Thymus (tissue), 14 donors: ENCODE results near the gene SLC39A12. TPM values are rescaled to one million over a fixed set of nuclear protein-coding genes. Genes with fewer than 3 reads are reported as not detected.

Source experiments
- DNase-seq, 9 donors: peaks; one replicate each; pipeline ENCODE4 v3.0.0-alpha.2; 2013; ENCODE audit warnings: low spot score in 9 of 9, low read depth in 6 of 9, missing footprints in 1 of 9
- H3K27ac ChIP-seq, 2 donors: one replicate each; pipeline ENCODE4 v1.5.1; 2013; ENCODE audit warnings: control low read depth in 1 of 2, low read depth in 1 of 2, low read length in 1 of 2, mild to moderate bottlenecking in 1 of 2, moderate library complexity in 1 of 2
- H3K27me3 ChIP-seq, 2 donors: one replicate each; pipeline ENCODE4 v1.5.1; 2013; ENCODE audit warnings: low read length in 1 of 2; ENCODE audit not compliant: control insufficient read depth in 2 of 2, insufficient read depth in 1 of 2
- H3K36me3 ChIP-seq, 2 donors: one replicate each; pipeline ENCODE4 v1.5.1; 2013; ENCODE audit warnings: low read length in 1 of 2, mild to moderate bottlenecking in 1 of 2, moderate library complexity in 1 of 2; ENCODE audit not compliant: control insufficient read depth in 2 of 2, insufficient read depth in 2 of 2
- H3K4me1 ChIP-seq, 2 donors: one replicate each; pipeline ENCODE4 v1.5.1; 2013; ENCODE audit warnings: low read length in 2 of 2; ENCODE audit not compliant: control insufficient read depth in 2 of 2, insufficient read depth in 2 of 2
- H3K4me3 ChIP-seq, 2 donors: one replicate each; pipeline ENCODE4 v1.5.1; 2013; ENCODE audit warnings: low read length in 2 of 2, control low read depth in 1 of 2, mild to moderate bottlenecking in 1 of 2
- H3K9me3 ChIP-seq, 2 donors: one replicate each; pipeline ENCODE4 v1.5.1; 2013; ENCODE audit warnings: low read length in 1 of 2, mild to moderate bottlenecking in 1 of 2; ENCODE audit not compliant: control insufficient read depth in 2 of 2, insufficient read depth in 1 of 2
- WGBS: extraction: QIAGEN DNeasy Blood & Tissue Kit; methylation state at CpG from one replicate; pipeline ENCODE4 v1.1.7; 2013; 5-methylcytosine and 5-hydroxymethylcytosine counted together
- long read RNA-seq, 10 donors: transcript quantifications; one replicate each; lab custom pipeline, GENCODE V29; 2026
- polyA plus RNA-seq: library from polyadenylated mRNA; stranded (reverse); fragments of 200-250 nt; gene quantifications from one replicate; pipeline ENCODE4 v1.2.3, GENCODE V29; 2013
- total RNA-seq: library from RNA; stranded (reverse); fragments of 120-200 nt; gene quantifications from one replicate; pipeline ENCODE4 v1.2.4, GENCODE V29; 2013
- donor health status: healthy.

The SLC39A12 gene
- total RNA-seq (0.05 TPM), polyA plus RNA-seq (0.23 TPM)
- long read RNA-seq, donor 1 = 0 reads
- long read RNA-seq, donor 2 = 0 reads
- long read RNA-seq, donor 3 = 0 reads
- long read RNA-seq, donor 4 = 0 reads
- long read RNA-seq, donor 5 = 0 reads
- long read RNA-seq, donor 6 = 0 reads
- long read RNA-seq, donor 7 = 0 reads
- long read RNA-seq, donor 8 = 0 reads
- long read RNA-seq, donor 9 = 0 reads
- long read RNA-seq, donor 10 = 0 reads

DNA sequence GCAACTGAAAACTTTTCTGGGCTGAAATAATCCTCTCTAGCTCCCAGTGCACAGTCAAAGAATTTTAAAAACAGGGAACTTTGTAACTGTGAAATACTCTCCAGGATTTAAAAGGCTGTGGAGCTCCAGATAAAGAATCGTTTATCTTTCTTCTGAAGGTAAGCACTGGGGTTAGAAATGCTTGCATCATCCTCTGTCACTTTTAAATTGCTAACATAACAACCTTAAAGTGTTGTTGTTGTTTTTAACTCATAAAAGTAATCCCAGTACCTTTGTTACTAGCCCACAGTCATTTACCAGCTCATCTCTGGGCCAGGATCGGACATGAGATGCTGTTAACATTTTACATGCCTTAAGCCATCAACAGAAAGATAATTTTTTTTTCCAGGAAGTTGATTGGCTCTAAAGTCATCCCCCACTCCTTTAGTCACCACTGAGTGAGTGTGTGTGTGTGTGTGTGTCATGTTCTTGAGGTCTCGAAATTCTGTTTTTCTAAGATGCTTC is at the start of gene SLC39A12:
Gene SLC39A12 (plus strand): TSS at position 51 of the 504 bp plus-strand sequence. CDS start 1,359 bp downstream, outside the sequence.
- Histone ChIP-seq H3K36me3 (no peaks in the 10 kb centered on the region), H3K27ac (no peak within 1 kb of the TSS), H3K4me1 (no peaks in the 10 kb centered on the region), H3K9me3 (no peaks in the 10 kb centered on the region), H3K27me3 (no peaks in the 10 kb centered on the region), H3K4me3 (no peak within 1 kb of the TSS)
- WGBS = 79% methylated on average over 3 of the region's 3 CpGs
- DNase-seq = no peak

GRCh38 chr10:17904564-17904963 is 47.2 kb upstream of the SLC39A12 start:
- no peaks in the 10 kb centered on the region for H3K9me3 ChIP-seq
- WGBS = 96% methylated on average over 2 of the region's 2 CpGs
- H3K27me3 ChIP-seq = no peaks in the 10 kb centered on the region
- no peak overlapping the region for H3K27ac ChIP-seq
- DNase-seq = no peak
- H3K4me3 ChIP-seq = no peak overlapping the region
- no peaks in the 10 kb centered on the region for H3K36me3 ChIP-seq
- H3K4me1 ChIP-seq = no peaks in the 10 kb centered on the region

DNA sequence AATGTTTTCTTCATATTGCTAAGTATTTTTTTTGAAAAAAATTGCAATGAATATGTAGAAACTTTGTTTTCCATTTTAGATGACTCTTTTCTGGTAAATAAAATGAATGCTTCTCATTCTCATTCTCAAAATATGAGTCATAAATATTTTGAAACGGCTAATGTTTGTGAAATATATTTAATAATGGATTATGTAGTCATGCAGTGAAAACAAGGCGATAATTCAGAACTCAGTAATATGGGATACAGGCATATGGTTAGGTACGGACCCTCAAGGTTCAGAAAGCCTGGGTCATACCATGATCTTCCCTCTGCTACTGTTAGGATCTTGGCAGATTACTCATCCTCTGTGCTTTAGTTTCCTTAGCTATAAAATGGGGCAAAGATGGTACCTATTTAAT is 46.2 kb upstream of the SLC39A12 start:
- 95% methylated on average over 3 of the region's 3 CpGs for WGBS
- H3K36me3 ChIP-seq = no peaks in the 10 kb centered on the region
- H3K27me3 ChIP-seq = no peaks in the 10 kb centered on the region
- H3K9me3 ChIP-seq = no peaks in the 10 kb centered on the region
- no peak overlapping the region for H3K27ac ChIP-seq
- no peaks in the 10 kb centered on the region for H3K4me1 ChIP-seq
- H3K4me3 ChIP-seq = no peak overlapping the region
- DNase-seq = no peak

GRCh38 chr10:17906002-17906401 is 45.7 kb upstream of the SLC39A12 start:
- Histone ChIP-seq H3K27ac (no peak overlapping the region), H3K27me3 (no peaks in the 10 kb centered on the region), H3K36me3 (no peaks in the 10 kb centered on the region), H3K4me3 (no peak overlapping the region), H3K9me3 (no peaks in the 10 kb centered on the region), H3K4me1 (no peaks in the 10 kb centered on the region)
- no peak for DNase-seq
- 73% methylated on average over 1 of the region's 1 CpG for WGBS

GRCh38 chr10:17907641-17908040 is 44.1 kb upstream of the SLC39A12 start:
- H3K27me3 ChIP-seq = no peaks in the 10 kb centered on the region
- no peaks in the 10 kb centered on the region for H3K4me1 ChIP-seq
- 94% methylated on average over 4 of the region's 4 CpGs for WGBS

DNA sequence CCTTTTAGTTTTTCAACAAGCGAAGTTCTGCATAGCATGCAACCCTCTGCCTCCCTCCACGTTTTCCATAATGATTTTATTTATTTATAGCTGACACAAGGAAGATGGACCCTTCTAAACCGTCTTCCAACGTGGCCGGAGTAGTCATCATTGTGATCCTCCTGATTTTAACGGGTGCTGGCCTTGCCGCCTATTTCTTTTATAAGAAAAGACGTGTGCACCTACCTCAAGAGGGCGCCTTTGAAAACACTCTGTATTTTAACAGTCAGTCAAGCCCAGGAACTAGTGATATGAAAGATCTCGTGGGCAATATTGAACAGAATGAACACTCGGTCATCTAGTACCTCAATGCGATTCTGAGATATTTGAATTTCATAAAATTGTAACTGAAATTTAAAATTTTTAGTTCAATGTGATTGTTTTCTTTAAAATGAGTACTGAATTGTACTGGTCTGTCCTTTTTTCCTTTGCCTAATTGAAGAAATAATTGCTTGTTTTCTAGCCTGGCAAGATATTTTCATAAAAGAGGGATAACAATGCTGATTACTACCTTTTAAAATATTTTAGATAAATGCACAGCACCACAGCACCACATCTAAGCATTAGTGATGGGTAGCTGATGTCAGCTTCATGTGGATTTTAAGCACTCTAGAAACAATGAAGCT is 41.5 kb upstream of the SLC39A12 start:
- H3K9me3 ChIP-seq = no peaks in the 10 kb centered on the region
- 27% methylated on average over 12 of the region's 12 CpGs for whole genome bisulfite sequencing
- DNase-seq = peak in 6 of 9 donors; percentile 6 to 49 (median 9)

More at GRCh38 chr10:17907641-17908040, 44.1 kb upstream of the SLC39A12 start:
- no peak overlapping the region for H3K27ac ChIP-seq
- H3K9me3 ChIP-seq = no peaks in the 10 kb centered on the region
- DNase-seq = no peak
- no peaks in the 10 kb centered on the region for H3K36me3 ChIP-seq
- H3K4me3 ChIP-seq = no peak overlapping the region

DNA sequence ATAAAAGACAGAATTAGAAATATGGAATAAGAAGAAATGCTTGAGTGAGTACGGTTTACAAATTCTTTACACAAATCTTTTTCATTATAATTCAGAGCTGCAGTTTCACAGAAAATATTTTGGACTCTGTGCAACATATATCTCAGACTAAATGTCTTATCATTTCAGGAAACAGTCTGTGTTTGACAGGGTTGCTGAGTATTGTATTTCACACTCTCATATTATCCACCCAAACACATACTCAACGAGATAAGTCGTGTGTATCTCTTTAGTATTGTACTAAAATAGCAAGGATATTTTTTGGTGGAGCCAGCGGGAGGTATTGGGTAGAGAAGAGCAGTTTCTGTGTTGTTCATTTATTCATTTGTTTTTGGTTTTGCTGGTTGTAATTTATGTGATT is 39.0 kb upstream of the SLC39A12 start:
- WGBS = 81% methylated on average over 4 of the region's 4 CpGs
- Histone ChIP-seq H3K27ac (no peak overlapping the region), H3K4me3 (no peak overlapping the region), H3K27me3 (no peaks in the 10 kb centered on the region), H3K36me3 (no peaks in the 10 kb centered on the region), H3K9me3 (no peaks in the 10 kb centered on the region), H3K4me1 (no peaks in the 10 kb centered on the region)
- no peak for DNase-seq

More for the DNA sequence above, 41.5 kb upstream of the SLC39A12 start:
- no peaks in the 10 kb centered on the region for H3K4me1 ChIP-seq
- no peak overlapping the region for H3K4me3 ChIP-seq
- H3K27me3 ChIP-seq = no peaks in the 10 kb centered on the region
- H3K27ac ChIP-seq = no peak overlapping the region
- H3K36me3 ChIP-seq = no peaks in the 10 kb centered on the region

GRCh38 chr10:17913604-17914003 is 38.1 kb upstream of the SLC39A12 start:
- Histone ChIP-seq H3K36me3 (no peaks in the 10 kb centered on the region), H3K27me3 (no peaks in the 10 kb centered on the region), H3K4me3 (no peak overlapping the region), H3K9me3 (no peaks in the 10 kb centered on the region), H3K27ac (no peak overlapping the region), H3K4me1 (no peaks in the 10 kb centered on the region)
- WGBS = 92% methylated on average over 5 of the region's 5 CpGs
- DNase-seq = no peak

DNA sequence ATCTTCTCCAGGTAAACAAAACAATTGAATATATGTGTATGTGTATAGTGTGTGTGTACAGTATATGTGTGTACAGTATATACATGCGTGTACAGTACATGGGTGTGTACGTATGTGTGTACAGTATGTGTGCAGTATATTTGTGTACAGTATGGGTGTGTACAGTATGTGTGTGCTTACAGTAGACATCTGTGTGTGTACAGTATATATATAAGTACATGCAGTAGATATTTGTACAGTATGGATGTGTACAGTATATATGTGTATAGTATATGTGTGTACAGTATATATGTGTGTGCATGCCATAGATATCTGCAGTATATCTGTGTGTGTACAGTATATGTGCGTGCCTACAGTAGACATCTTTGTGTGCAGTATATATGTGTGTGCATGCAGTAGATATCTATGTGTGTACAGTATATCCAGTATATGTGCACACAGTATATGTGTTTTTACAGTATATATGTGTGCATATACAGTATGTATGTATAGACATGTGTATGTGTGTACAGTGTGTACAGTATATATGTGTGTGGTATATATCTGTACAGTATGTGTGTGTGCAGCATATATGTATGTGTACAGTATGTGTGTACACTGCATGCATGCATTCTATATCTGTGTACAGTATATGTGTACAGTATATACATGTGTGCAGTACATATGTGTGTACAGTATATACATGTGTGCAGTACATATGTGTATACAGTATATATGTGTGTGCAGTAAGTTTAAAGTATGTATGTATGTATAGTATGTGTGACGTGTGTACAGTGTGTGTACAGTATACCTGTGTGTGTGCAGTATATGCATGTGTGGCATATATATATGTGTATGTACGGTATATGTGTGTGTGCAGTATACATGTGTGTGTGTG is 37.3 kb upstream of the SLC39A12 start:
- Histone ChIP-seq H3K27ac (no peak overlapping the region), H3K36me3 (no peaks in the 10 kb centered on the region), H3K9me3 (no peaks in the 10 kb centered on the region), H3K27me3 (no peaks in the 10 kb centered on the region), H3K4me3 (no peak overlapping the region), H3K4me1 (no peaks in the 10 kb centered on the region)
- DNase-seq = no peak
- 88% methylated on average over 5 of the region's 5 CpGs for WGBS
